OCI-LY7 (cell line): ENCODE results near the gene PRDM1.

Source experiments
- EZH2phosphoT487 ChIP-seq: fragments of 200-600 bp; sonication (generic); IDR thresholded peaks from 2 replicates; pipeline ENCODE4 v1.6.1; 2018; ENCODE audit warnings: low read depth, borderline replicate concordance, mild to moderate bottlenecking, mixed run types, antibody characterized with exemption, low read length, moderate library complexity, mixed read lengths
- TF ChIP-seq, protein P1 (sequence below): fragments of 200-600 bp; sonication (generic); conservative IDR thresholded peaks from 2 replicates; pipeline ENCODE4 v1.5.1; 2014; ENCODE audit warnings: mild to moderate bottlenecking, antibody characterized with exemption, low read length, moderate library complexity, mixed read lengths

DNA sequence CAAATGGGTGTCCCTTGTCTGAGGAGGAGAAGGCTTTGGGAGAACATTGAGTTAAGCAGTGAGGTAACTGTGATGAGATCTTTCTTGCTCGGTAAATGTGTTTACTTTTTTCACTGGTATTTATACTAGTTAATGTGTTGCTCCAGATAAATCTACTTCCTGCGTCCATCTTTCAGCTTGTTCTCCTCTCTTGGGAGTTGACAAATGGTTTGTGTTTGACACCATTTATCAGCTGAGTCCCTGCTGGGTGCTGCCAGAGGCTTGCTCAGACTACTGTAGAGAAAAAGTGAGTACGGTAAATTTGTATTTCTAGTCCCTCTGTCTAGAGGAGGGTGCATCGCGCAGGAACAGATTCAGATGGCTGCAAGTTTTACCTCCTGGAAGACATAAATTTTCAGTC lies 8.3 kb upstream of the PRDM1 start:
- TF ChIP-seq, protein P1, sequence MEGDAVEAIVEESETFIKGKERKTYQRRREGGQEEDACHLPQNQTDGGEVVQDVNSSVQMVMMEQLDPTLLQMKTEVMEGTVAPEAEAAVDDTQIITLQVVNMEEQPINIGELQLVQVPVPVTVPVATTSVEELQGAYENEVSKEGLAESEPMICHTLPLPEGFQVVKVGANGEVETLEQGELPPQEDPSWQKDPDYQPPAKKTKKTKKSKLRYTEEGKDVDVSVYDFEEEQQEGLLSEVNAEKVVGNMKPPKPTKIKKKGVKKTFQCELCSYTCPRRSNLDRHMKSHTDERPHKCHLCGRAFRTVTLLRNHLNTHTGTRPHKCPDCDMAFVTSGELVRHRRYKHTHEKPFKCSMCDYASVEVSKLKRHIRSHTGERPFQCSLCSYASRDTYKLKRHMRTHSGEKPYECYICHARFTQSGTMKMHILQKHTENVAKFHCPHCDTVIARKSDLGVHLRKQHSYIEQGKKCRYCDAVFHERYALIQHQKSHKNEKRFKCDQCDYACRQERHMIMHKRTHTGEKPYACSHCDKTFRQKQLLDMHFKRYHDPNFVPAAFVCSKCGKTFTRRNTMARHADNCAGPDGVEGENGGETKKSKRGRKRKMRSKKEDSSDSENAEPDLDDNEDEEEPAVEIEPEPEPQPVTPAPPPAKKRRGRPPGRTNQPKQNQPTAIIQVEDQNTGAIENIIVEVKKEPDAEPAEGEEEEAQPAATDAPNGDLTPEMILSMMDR: no peak
- TF ChIP-seq EZH2phosphoT487: no peak
